Spinal cord (tissue), 10 donors: ENCODE measurements around the gene SERPINB10. TPM values are rescaled to one million over a fixed set of nuclear protein-coding genes. Genes with fewer than 3 reads are reported as not detected.
"Not testable (repeated sequence)": the region's sequence is repeated elsewhere in the genome, so short reads cannot be mapped to it uniquely, and the experiment has no call there.

Source experiments
- DNase-seq, 6 donors: peaks; one replicate each; pipeline versions ENCODE4 v3.0.0 to v3.0.0-alpha.2; 2013 to 2015; ENCODE audit warnings: low spot score in 6 of 6, low read depth in 4 of 6
- H3K27ac ChIP-seq: one replicate; pipeline ENCODE4 v1.5.1; 2013; ENCODE audit warnings: low read depth, low read length, control low read depth
- H3K27me3 ChIP-seq: one replicate; pipeline ENCODE4 v1.6.1; 2013; ENCODE audit warnings: low read length; ENCODE audit not compliant: control insufficient read depth, insufficient read depth
- H3K36me3 ChIP-seq: one replicate; pipeline ENCODE4 v1.6.1; 2013; ENCODE audit warnings: low read length; ENCODE audit not compliant: control insufficient read depth, insufficient read depth
- H3K4me1 ChIP-seq: one replicate; pipeline ENCODE4 v1.6.1; 2013; ENCODE audit warnings: low read length; ENCODE audit not compliant: control insufficient read depth, insufficient read depth
- H3K4me3 ChIP-seq: one replicate; pipeline ENCODE4 v1.5.1; 2013; ENCODE audit warnings: low read depth, low read length, control low read depth
- H3K9me3 ChIP-seq: one replicate; pipeline ENCODE4 v1.6.1; 2013; ENCODE audit warnings: low read length; ENCODE audit not compliant: control insufficient read depth, insufficient read depth
- WGBS: methylation state at CpG from one replicate; pipeline ENCODE4 v1.1.5; 2013; ENCODE audit warnings: missing lambda C conversion rate; ENCODE audit not compliant: insufficient coverage; 5-methylcytosine and 5-hydroxymethylcytosine counted together
- polyA plus RNA-seq, 2 donors: library from polyadenylated mRNA; unstranded; fragments of 120-200 nt; gene quantifications; one replicate each; pipeline ENCODE4 v1.2.1, GENCODE V29; 2013; ENCODE audit not compliant: insufficient read length in 2 of 2
- total RNA-seq, 2 donors: library from RNA; depleted of rRNA in 1 of 2; stranded (reverse); fragments of 120-200 nt in 1 of 2; fragments of >200 nt in 1 of 2; gene quantifications; one replicate each; pipeline versions ENCODE4 v1.2.3 to v1.2.4, GENCODE V29; 2013 to 2014
- donor health status: healthy.

Gene SERPINB10
- total and polyA plus RNA-seq, 4 donors: 0.17 to 3.7 (median 0.33) TPM; not detected in 1

DNA sequence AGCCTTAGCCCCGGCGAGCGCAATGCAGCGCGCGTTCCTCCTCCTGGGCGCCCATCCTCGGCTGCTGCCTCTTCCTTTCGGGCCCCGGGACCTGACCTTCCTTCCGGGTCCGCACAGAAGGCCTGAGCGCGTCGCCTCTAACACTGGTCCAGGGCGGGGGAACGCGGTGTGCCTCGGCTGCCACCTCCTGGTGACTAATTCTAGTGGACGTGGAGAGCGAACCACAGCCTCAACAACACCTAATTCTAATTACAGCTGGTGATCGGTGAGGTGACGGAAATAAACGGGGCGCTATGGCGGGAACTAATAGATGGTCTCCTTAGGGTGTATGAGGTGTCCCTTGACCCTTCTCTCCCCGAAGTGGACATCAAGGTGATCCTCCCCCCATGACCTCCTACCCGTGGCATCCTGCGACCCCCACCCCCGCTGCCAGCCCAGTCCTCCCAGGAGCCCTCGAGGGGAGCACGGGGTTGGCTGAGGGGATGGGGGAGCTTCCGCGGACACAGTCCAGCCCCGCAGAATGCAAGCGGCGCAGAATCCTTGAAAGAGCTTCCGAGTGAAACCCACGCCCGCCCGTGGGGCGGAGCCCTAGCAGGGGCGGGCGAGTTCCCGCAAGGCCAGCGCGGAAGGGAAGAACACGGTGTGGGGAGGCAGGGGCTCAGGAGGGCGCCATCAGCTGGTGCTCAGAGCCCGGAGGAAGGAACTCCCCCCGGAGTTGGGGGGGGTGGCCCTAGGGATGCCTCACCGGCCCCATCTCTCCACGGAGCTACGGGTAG lies 28.6 kb downstream of the SERPINB10 start:
- under 1% methylated on average over 40 of the region's 54 CpGs for WGBS
- H3K9me3 ChIP-seq: no peaks in the 10 kb centered on the region

DNA sequence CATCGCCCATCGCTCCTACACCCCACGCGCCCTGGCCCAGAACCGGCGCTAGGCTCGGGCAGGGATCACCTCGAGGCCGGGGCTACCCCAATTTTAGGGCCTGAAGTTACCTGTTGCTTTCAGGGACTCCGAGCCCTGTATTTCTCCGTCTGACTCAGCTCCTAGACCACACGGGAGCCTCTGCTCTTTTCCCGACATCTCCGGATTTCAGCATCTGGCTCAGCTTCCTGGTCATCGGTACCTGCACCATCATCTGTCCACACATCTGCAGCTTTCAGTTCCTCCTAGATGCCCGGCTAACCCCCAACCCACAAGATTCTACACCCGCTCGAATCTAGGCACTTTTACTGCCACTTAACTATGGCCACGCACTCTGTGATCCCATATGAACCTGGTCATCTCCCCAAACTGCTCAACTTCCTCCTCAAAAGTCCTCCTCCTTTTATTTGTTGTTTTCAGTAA lies 29.2 kb downstream of the SERPINB10 start:
- no peak overlapping the region for H3K27ac ChIP-seq
- no peak for DNase-seq
- 39% methylated on average over 19 of the region's 19 CpGs for WGBS

More for the DNA sequence above, 28.6 kb downstream of the SERPINB10 start:
- no peak overlapping the region for H3K27ac ChIP-seq
- no peaks in the 10 kb centered on the region for H3K36me3 ChIP-seq
- peak overlapping the region; percentile 65 for H3K4me3 ChIP-seq
- H3K4me1 ChIP-seq: peaks cover 14% of the 10 kb centered on the region
- peaks cover 5% of the 10 kb centered on the region for H3K27me3 ChIP-seq
- DNase-seq: peak in 5 of 6 donors; percentile 35 to 90 (median 49)

DNA sequence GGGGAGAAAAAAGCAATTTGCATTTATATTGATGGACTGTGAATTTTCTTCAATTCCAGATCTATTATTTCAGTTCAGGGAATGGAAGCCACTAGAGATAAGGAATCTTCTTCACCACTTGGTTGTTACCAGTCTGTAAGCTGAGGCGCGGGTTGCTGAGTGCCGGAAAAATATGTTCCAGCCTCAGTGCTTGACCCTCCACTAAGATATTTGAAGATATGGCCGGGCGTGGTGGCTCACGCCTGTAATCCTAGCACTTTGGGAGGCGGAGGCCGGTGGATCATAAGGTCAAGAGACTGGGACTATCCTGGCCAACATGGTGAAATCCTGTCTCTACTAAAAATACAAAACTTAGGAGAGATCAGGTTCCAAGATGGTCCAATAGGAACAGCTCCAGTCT lies 32.2 kb downstream of the SERPINB10 start:
- H3K9me3 ChIP-seq: no peaks in the 10 kb centered on the region
- H3K27ac ChIP-seq: no peak overlapping the region
- no peak for DNase-seq
- H3K4me1 ChIP-seq: peaks cover 14% of the 10 kb centered on the region
- H3K36me3 ChIP-seq: no peaks in the 10 kb centered on the region
- H3K4me3 ChIP-seq: no peak overlapping the region
- 98% methylated on average over 6 of the region's 8 CpGs for WGBS
- H3K27me3 ChIP-seq: peaks cover 5% of the 10 kb centered on the region

More for the DNA sequence above, 29.2 kb downstream of the SERPINB10 start:
- Histone ChIP-seq H3K4me1 (peaks cover 14% of the 10 kb centered on the region), H3K4me3 (peak overlapping the region; percentile 65), H3K9me3 (no peaks in the 10 kb centered on the region), H3K27me3 (peaks cover 5% of the 10 kb centered on the region), H3K36me3 (no peaks in the 10 kb centered on the region)

DNA sequence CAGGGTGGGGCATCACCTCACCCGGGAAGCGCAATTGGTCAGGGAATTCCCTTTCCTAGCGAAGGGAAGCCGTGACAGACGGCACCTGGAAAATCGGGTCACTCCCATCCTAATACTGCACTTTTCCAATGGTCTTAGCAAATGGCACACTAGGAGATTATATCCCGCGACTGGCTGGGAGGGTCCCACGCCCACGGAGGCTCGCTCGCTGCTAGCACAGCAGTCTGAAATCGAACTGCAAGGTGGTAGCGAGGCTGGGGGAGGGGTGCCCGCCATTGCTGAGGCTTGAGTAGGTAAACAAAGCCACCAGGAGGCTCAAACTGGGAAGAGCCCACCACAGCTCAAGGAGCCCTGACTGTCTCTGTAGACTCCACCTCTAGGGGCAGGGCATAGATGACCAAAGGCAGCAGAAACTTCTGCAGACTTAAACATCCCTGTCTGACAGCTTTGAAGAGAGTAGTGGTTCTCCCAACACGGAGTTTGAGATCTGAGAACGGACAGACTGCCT lies 32.8 kb downstream of the SERPINB10 start:
- WGBS: 82% methylated on average over 17 of the region's 17 CpGs
- H3K4me1 ChIP-seq: peaks cover 14% of the 10 kb centered on the region
- not testable (repeated sequence) for H3K27me3 ChIP-seq, DNase-seq, H3K4me3 ChIP-seq, H3K36me3 ChIP-seq, H3K27ac ChIP-seq, H3K9me3 ChIP-seq

DNA sequence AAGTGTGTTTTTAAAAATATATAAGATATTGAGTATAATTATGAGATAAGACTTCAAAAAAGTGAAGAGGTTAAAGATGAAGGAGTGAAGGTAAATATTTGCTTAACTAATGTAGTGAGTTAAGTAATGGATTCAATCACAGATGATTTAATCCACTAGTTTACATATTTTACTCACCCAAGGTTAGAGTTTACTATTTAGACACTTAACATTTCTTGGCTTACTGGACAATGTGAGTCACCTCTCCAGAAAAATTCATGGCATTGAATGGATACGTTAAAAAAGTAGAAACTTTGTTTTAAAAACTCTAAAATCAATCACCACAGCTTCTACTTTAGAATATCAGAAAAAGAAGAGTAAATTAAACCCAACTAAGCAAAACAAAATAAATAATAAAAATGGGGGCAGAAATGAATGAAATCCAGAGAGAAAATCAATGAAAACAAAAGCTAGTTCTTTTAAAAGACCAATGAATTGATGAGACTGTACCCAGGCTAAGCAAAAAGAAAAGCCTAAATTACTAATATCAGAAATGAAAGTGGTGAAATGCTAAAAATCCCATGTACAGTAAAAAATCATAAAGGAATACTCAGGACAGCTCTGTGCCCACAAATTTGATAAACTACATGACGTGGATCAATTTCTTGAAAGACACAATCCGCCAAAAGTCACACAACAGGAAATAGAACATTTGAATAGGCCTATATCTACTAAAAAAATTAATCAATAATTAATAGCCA lies 39.5 kb downstream of the SERPINB10 start:
- no peaks in the 10 kb centered on the region for H3K36me3 ChIP-seq
- H3K9me3 ChIP-seq: no peaks in the 10 kb centered on the region
- H3K4me1 ChIP-seq: peaks cover 6% of the 10 kb centered on the region
- no CpG with 5 or more reads among the region's 3 CpGs for WGBS
- no peak for DNase-seq
- no peak overlapping the region for H3K27ac ChIP-seq
- H3K27me3 ChIP-seq: no peaks in the 10 kb centered on the region
- H3K4me3 ChIP-seq: no peak overlapping the region

DNA sequence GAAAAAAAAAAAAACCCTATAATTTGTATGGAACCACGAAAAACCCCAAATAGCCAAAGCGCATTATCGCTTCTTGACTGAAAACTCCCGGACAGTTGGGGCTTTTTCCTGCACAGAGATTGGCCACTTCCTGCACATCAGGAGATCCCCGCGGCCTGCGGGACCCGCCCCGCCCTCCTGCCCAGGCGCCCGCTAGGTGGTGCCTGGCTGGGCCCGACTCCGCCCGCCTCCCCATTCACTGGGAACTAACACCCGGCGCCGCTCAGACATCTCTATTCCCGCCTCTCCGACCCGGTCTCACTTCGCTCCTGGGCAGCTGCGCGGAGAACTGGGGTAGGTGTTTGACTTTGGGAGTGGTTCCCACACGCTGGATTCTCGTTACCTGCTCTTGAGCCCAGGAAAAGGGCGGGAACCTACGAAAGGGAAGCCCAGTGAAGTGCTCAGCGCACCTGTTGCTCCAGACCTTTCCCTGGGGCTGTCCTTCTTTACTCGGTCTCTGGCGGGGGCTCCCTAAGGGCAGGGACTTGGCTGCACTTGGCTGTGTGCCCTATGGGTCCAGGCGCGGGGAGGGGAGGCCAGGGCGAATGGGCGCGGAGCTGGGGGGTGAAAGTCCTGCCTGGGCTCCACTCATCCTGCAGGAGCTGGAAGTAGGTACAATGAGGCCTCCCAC lies 41.4 kb downstream of the SERPINB10 start, which contains the start of gene HMSD:
TSS of gene HMSD (plus strand) at position 234 of the 670 bp plus-strand sequence. CDS start 4,155 bp downstream, outside the sequence.
- Histone ChIP-seq H3K27me3 (no peaks in the 10 kb centered on the region), H3K4me3 (peak within 1 kb of the TSS; percentile 19), H3K4me1 (peaks cover 6% of the 10 kb centered on the region), H3K36me3 (no peaks in the 10 kb centered on the region), H3K9me3 (no peaks in the 10 kb centered on the region), H3K27ac (peak within 1 kb of the TSS; percentile 29)
- DNase-seq: peak in 2 of 6 donors; percentile 34 to 41
- 13% methylated on average over 31 of the region's 35 CpGs for WGBS

DNA sequence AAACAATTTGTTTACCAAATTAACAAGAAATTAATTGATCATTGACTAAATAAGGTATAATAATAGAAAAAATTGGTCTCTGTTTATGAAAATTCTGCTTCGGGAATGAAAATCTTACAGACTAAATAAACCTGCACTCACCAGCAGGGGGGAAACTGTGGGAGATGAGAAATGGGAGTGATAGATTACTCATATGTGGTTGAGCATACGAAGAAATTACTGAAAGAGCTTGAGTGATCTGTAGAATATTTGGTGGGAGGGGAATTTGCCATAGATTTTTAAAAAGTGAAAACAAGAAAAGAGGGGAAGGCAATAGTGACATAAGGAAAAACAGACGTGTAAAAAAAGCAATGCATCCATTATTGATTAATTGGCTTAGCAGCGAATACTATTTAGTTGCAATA lies 43.5 kb downstream of the SERPINB10 start:
- WGBS: 77% methylated on average over 2 of the region's 4 CpGs
- Histone ChIP-seq H3K27ac (no peak overlapping the region), H3K27me3 (no peaks in the 10 kb centered on the region), H3K9me3 (no peaks in the 10 kb centered on the region), H3K36me3 (no peaks in the 10 kb centered on the region), H3K4me3 (no peak overlapping the region), H3K4me1 (peaks cover 6% of the 10 kb centered on the region)
- DNase-seq: no peak

DNA sequence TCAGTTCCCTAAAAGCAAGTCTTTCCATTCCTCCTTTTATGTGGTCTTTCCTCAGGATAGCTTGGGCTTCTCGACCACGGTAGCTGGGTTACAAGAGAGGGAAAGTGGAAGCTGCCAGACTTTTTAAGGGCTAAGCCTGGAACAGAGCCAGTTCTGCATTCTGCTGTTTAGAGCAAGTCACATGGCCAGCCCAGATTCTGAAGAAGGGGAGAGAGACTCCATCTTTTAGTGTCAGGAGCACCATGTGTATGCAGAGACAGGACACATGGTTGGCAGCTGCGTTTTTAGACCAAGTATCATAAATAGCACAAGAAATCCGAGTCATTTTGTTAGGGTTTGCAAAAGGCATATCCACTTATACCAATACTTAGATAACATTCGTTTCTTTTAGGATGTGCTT lies 46.1 kb downstream of the SERPINB10 start:
- Histone ChIP-seq H3K4me3 (no peak overlapping the region), H3K36me3 (no peaks in the 10 kb centered on the region), H3K27ac (no peak overlapping the region), H3K4me1 (peaks cover 6% of the 10 kb centered on the region), H3K9me3 (no peaks in the 10 kb centered on the region), H3K27me3 (no peaks in the 10 kb centered on the region)
- WGBS: no CpG with 5 or more reads among the region's 5 CpGs
- peak in 1 of 6 donors; percentile 63 for DNase-seq

DNA sequence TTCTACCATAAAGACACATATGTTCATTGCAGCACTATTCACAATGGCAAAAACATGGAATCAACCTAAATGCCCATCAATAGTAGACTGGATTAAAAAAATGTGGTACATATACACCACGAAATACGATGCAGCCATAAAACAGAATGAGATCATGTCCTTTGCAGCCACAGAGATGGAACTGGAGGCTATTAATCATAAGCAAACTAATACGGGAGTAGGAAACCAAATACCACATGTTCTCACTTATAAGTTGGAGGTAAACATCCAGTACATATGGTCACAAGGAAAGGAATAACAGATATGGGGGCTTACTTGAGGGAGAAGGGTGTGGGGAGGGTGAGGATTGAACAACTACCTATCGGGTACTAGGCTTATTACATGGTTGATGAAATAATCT lies 49.0 kb downstream of the SERPINB10 start:
- H3K4me1 ChIP-seq: no peaks in the 10 kb centered on the region
- no CpG with 5 or more reads among the region's 4 CpGs for WGBS
- H3K27me3 ChIP-seq: no peaks in the 10 kb centered on the region
- H3K27ac ChIP-seq: no peak overlapping the region
- DNase-seq: no peak
- no peaks in the 10 kb centered on the region for H3K9me3 ChIP-seq
- H3K4me3 ChIP-seq: no peak overlapping the region
- H3K36me3 ChIP-seq: no peaks in the 10 kb centered on the region
